ENCODE results near the gene KCNH1. TPM values are rescaled to one million over a fixed set of nuclear protein-coding genes. Genes with fewer than 3 reads are reported as not detected.

The KCNH1 gene
- total RNA-seq, 2 donors from 2014 or later, result not detected

DNA sequence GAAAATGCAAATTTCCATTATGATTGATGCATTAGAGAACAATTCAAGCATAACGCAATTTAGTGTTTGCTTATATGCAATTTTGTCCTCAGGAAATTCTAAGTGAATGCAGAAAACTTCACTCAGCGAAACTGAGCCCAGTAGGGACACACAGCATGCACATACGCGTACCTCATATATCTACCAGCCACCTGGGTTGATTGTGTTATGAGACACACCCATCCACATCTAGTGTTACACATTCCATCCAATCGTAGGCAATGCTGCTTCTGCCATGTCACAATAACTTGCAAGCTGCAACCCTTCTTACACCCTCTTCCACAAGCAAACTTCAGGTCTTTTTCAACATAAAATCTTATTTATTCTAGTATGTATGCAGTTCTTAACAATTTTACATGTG, 492.4 kb downstream of the KCNH1 start:
- DNase-seq, result no peak

DNA sequence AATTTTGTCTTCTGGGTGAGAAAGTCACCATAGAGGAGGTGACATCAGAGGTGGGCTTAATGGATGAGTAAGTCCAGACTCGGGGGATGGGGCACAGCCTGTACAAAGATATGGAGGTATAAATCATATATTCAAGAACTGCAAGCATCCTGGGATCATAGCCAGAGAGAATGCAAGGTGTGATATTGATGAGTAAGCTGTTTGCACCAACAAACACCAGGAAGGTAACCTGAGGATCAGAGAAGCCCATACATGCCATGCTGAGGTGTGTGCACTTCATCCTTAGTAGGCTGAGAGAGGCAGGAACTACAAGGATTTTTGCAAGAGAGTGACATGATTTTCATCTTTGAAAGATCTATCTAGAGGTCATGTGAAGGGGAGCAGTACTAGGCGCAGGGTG, 498.8 kb downstream of the KCNH1 start:
- Mint-ChIP-seq H3K36me3 (ENCODE audit: low read depth) (no peaks in the 10 kb centered on the region), H3K4me1 (no peaks in the 10 kb centered on the region), H3K27me3 (no peaks in the 10 kb centered on the region), H3K4me3 (no peak overlapping the region), H3K27ac (no peak overlapping the region)
- DNase-seq (no peak), ATAC-seq (no peak)
- H3K9me3 ChIP-seq (ENCODE audit: control insufficient read depth, low read length, poor library complexity, severe bottlenecking), result no peaks in the 10 kb centered on the region

More for the DNA sequence above, 492.4 kb downstream of the KCNH1 start:
- no peak for ATAC-seq
- Mint-ChIP-seq H3K27me3 (no peaks in the 10 kb centered on the region), H3K27ac (no peak overlapping the region), H3K36me3 (ENCODE audit: low read depth) (no peaks in the 10 kb centered on the region), H3K4me3 (no peak overlapping the region), H3K4me1 (no peaks in the 10 kb centered on the region)
- no peaks in the 10 kb centered on the region for H3K9me3 ChIP-seq (ENCODE audit: control insufficient read depth, low read length, poor library complexity, severe bottlenecking)

DNA sequence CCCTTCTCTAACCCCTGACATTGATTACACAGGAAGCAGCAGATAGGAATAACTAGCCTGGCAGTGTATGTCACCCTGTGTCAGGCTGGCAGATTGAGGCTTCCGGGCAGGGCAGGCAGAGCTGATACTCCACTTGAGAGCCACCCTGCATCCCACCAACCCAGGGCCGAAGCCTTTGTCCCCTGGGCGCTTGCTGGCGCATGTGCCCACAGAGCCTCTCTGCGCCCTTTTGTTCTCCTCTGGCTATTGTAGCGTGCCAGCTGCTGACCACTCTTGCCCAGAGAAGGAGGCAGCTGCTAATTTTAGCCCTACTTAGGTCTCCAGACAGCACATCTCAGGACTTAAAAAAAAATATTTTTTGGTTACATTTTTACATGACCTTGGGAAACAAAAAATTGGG, 500.3 kb downstream of the KCNH1 start:
- Mint-ChIP-seq H3K4me3 (no peak overlapping the region), H3K27ac (no peak overlapping the region), H3K36me3 (ENCODE audit: low read depth) (no peaks in the 10 kb centered on the region), H3K27me3 (no peaks in the 10 kb centered on the region), H3K4me1 (no peaks in the 10 kb centered on the region)
- DNase-seq (no peak), ATAC-seq (no peak)
- no peaks in the 10 kb centered on the region for H3K9me3 ChIP-seq (ENCODE audit: control insufficient read depth, low read length, poor library complexity, severe bottlenecking)

DNA sequence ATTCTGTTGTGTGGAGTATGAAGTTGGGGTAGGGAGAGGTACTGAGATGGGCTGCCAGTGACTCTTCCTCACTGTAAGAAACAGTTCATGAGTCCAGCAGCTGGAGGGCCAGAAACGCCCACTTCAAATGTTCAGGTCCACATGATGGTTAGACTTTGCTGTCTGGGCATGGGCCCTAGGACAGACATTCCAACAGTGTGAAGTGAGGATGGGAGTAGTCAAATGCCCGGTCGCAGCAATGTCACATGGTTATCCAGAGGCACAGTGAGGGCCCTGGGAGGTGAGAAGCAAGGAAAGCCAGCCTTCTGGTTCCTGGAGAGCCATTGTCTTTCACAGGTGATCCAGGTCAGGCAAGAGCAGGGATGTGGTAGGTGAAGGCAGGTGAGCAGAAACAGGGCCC, 500.8 kb downstream of the KCNH1 start:
- no peaks in the 10 kb centered on the region for H3K9me3 ChIP-seq (ENCODE audit: control insufficient read depth, low read length, poor library complexity, severe bottlenecking)
- no peaks in the 10 kb centered on the region for H3K4me1 Mint-ChIP-seq
- H3K4me3 Mint-ChIP-seq, result no peak overlapping the region
- H3K27ac Mint-ChIP-seq, result no peak overlapping the region
- H3K27me3 Mint-ChIP-seq, result no peaks in the 10 kb centered on the region
- no peaks in the 10 kb centered on the region for H3K36me3 Mint-ChIP-seq (ENCODE audit: low read depth)
- no peak for ATAC-seq
- DNase-seq, result no peak

DNA sequence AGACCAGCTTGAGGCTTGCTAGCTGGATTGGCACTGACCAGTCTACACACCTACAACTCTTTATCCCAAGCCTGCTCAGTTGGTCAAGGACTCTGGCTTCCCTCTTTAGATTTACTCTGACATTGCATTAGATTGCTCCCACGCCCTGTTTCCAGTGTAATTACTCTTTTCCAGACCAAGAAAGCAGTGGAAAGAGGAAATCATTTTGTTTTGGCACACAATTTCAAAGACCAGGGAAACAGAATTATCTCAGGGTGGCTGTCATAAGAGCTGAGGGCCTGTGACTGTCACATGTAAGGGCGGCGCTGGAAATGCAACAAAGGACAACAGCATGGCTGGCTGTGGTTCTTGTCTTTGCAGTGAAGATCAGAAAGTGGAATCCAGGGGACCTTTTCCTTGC, 502.5 kb downstream of the KCNH1 start:
- no peaks in the 10 kb centered on the region for H3K9me3 ChIP-seq (ENCODE audit: control insufficient read depth, low read length, poor library complexity, severe bottlenecking)
- Mint-ChIP-seq H3K4me3 (no peak overlapping the region), H3K27me3 (no peaks in the 10 kb centered on the region), H3K4me1 (no peaks in the 10 kb centered on the region), H3K36me3 (ENCODE audit: low read depth) (no peaks in the 10 kb centered on the region), H3K27ac (no peak overlapping the region)
- ATAC-seq (no peak), DNase-seq (no peak)

DNA sequence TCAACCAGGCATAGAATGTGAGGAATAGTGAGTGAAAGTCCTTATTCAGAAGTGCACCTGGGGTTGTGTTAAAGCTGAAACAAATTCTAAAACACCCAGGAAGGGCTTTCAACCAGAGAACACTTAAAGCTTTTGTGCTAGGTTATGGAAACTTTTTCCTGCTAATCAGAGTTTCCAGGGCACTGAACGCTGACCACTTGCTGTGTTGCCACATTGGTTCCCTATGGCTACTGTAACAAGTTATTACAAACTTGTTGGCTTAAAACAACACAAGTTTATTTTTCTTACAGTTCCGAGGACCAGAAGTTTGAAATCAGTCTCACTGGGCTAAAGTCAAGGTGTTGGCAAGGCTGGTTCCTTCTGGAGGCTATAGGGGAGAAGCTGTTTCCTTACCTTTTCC, 504.7 kb downstream of the KCNH1 start:
- Mint-ChIP-seq H3K4me3 (no peak overlapping the region), H3K27me3 (no peaks in the 10 kb centered on the region), H3K4me1 (peaks cover 3% of the 10 kb centered on the region), H3K27ac (no peak overlapping the region), H3K36me3 (ENCODE audit: low read depth) (no peaks in the 10 kb centered on the region)
- DNase-seq, result no peak
- H3K9me3 ChIP-seq (ENCODE audit: control insufficient read depth, low read length, poor library complexity, severe bottlenecking), result no peaks in the 10 kb centered on the region
- ATAC-seq, result no peak

DNA sequence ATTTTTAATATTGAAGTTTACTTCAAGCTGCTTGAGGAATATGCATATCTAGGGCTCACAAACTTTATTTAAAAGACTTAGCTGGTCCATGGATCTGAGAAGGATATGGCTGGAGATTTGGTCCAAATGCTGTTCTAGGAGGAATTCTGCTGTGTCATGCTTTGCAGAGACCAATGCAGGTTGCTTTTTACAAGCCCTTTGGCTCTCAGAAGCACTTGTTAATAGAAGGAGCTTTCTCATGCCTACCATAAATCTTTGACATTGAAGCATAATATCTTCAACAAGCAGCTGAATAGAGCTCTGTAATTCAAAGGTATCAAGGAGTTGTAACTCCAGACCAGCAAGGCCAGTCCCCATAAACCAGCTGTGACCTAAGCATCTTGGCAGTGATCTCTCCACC, 506.2 kb downstream of the KCNH1 start:
- peaks cover 3% of the 10 kb centered on the region for H3K4me1 Mint-ChIP-seq
- no peak overlapping the region for H3K4me3 Mint-ChIP-seq
- DNase-seq, result no peak
- no peaks in the 10 kb centered on the region for H3K27me3 Mint-ChIP-seq
- no peaks in the 10 kb centered on the region for H3K9me3 ChIP-seq (ENCODE audit: control insufficient read depth, low read length, poor library complexity, severe bottlenecking)
- no peak for ATAC-seq
- no peak overlapping the region for H3K27ac Mint-ChIP-seq
- H3K36me3 Mint-ChIP-seq (ENCODE audit: low read depth), result no peaks in the 10 kb centered on the region

Other genes with a start within 250 kb of the KCNH1 start
- gene RCOR3, start 125.2 kb upstream of the KCNH1 start, total RNA-seq, result 10 to 100 TPM; 58.5 to 64.0 TPM
- gene TRAF5, start 192.7 kb upstream of the KCNH1 start, total RNA-seq, result 10 to 100 TPM; 52.3 to 59.9 TPM

Measured in T-helper 17 cell (primary cell).